IgD-negative memory B cell (primary cell): ENCODE measurements around the gene AP2M1. TPM values are rescaled to one million over a fixed set of nuclear protein-coding genes. Genes with fewer than 3 reads are reported as not detected.

Experiments
- H3K27ac Mint-ChIP-seq, 3 donors: one replicate each; pipeline ENCODE4 v1.8.0; 2020 to 2022; ENCODE audit warnings: mild to moderate bottlenecking in 3 of 3, mixed read lengths in 3 of 3, moderate library complexity in 1 of 3
- H3K27me3 Mint-ChIP-seq: one replicate; pipeline ENCODE4 v1.8.0; 2021; ENCODE audit warnings: mixed read lengths
- H3K36me3 Mint-ChIP-seq: one replicate; pipeline ENCODE4 v1.8.0; 2020; ENCODE audit warnings: mild to moderate bottlenecking, mixed read lengths
- H3K4me1 Mint-ChIP-seq, 3 donors: one replicate each; pipeline ENCODE4 v1.8.0; 2020 to 2022; ENCODE audit warnings: mixed read lengths in 3 of 3, mild to moderate bottlenecking in 1 of 3
- H3K4me3 Mint-ChIP-seq, 4 donors: one replicate each; pipeline ENCODE4 v1.8.0; 2020 to 2022; ENCODE audit warnings: mild to moderate bottlenecking in 4 of 4, mixed read lengths in 4 of 4, moderate library complexity in 3 of 4
- H3K9me3 Mint-ChIP-seq, 3 donors: one replicate each; pipeline ENCODE4 v1.8.0; 2020 to 2021; ENCODE audit warnings: mixed read lengths in 3 of 3, mild to moderate bottlenecking in 1 of 3
- polyA plus RNA-seq: library from polyadenylated mRNA; unstranded; fragments of 300-500 nt; fragmentation: Illumina TruSeq; gene quantifications from one replicate; pipeline ENCODE4 v1.2.3, GENCODE V29; 2021

The AP2M1 gene
- polyA plus RNA-seq, 1 donor from 2014 or later = 249 TPM

- no peak overlapping the region for H3K4me3 Mint-ChIP-seq
- H3K36me3 Mint-ChIP-seq = peaks cover 9% of the 10 kb centered on the region
- H3K27ac Mint-ChIP-seq = no peak overlapping the region
Observed at GRCh38 chr3:184181596-184181995, 6.9 kb downstream of the AP2M1 start.

GRCh38 chr3:184183679-184184078, 9.0 kb downstream of the AP2M1 start:
- no peaks in the 10 kb centered on the region for H3K9me3 Mint-ChIP-seq
- H3K36me3 Mint-ChIP-seq = peaks cover 9% of the 10 kb centered on the region
- peak overlapping the region in 1 of 3 donors; percentile 32 for H3K27ac Mint-ChIP-seq
- H3K27me3 Mint-ChIP-seq = no peaks in the 10 kb centered on the region
- H3K4me3 Mint-ChIP-seq = peak overlapping the region in 1 of 4 donors; percentile 78
- H3K4me1 Mint-ChIP-seq = peaks cover 9 to 27% (median 25%) of the 10 kb centered on the region in 3 donors

More at GRCh38 chr3:184181596-184181995, 6.9 kb downstream of the AP2M1 start:
- Mint-ChIP-seq H3K4me1 (peaks cover 12 to 16% (median 15%) of the 10 kb centered on the region in 3 donors), H3K9me3 (no peaks in the 10 kb centered on the region), H3K27me3 (no peaks in the 10 kb centered on the region)

GRCh38 chr3:184184546-184185230, 10.0 kb downstream of the AP2M1 start:
- peaks cover 11 to 27% (median 25%) of the 10 kb centered on the region in 3 donors for H3K4me1 Mint-ChIP-seq
- H3K9me3 Mint-ChIP-seq = no peaks in the 10 kb centered on the region
- peak overlapping the region; percentile 98 to 99 (median 98) for H3K4me3 Mint-ChIP-seq
- H3K27ac Mint-ChIP-seq = peak overlapping the region; percentile 82 to 94 (median 90)
- H3K27me3 Mint-ChIP-seq = no peaks in the 10 kb centered on the region
- peaks cover 8% of the 10 kb centered on the region for H3K36me3 Mint-ChIP-seq

GRCh38 chr3:184185461-184186183, 11.0 kb downstream of the AP2M1 start:
- peaks cover 10% of the 10 kb centered on the region for H3K36me3 Mint-ChIP-seq
- H3K27ac Mint-ChIP-seq = peak overlapping the region; percentile 82 to 94 (median 90)
- no peaks in the 10 kb centered on the region for H3K27me3 Mint-ChIP-seq
- H3K4me3 Mint-ChIP-seq = peak overlapping the region; percentile 98 to 99 (median 98)
- no peaks in the 10 kb centered on the region for H3K9me3 Mint-ChIP-seq
- peaks cover 11 to 33% (median 25%) of the 10 kb centered on the region in 3 donors for H3K4me1 Mint-ChIP-seq

GRCh38 chr3:184186184-184186901, 11.7 kb downstream of the AP2M1 start, which contains the start of gene ABCF3:
ABCF3 (plus strand) TSS chr3:184186199; CDS start chr3:184186208, 9 bp downstream.
- Mint-ChIP-seq H3K36me3 (peaks cover 8% of the 10 kb centered on the region), H3K4me1 (peaks cover 11 to 33% (median 25%) of the 10 kb centered on the region in 3 donors)

GRCh38 chr3:184186902-184187207, 12.2 kb downstream of the AP2M1 start:
- Mint-ChIP-seq H3K27ac (peak overlapping the region in 2 of 3 donors; percentile 57 to 90), H3K9me3 (no peaks in the 10 kb centered on the region), H3K4me1 (peaks cover 11 to 33% (median 25%) of the 10 kb centered on the region in 3 donors), H3K36me3 (peaks cover 8% of the 10 kb centered on the region), H3K4me3 (peak overlapping the region; percentile 98 to 99 (median 98)), H3K27me3 (no peaks in the 10 kb centered on the region)

More at GRCh38 chr3:184186184-184186901, 11.7 kb downstream of the AP2M1 start, which contains the start of gene ABCF3:
- Mint-ChIP-seq H3K27me3 (no peaks in the 10 kb centered on the region), H3K27ac (peak within 1 kb of the TSS; percentile 82 to 94 (median 90)), H3K4me3 (peak within 1 kb of the TSS; percentile 98 to 99 (median 98)), H3K9me3 (no peaks in the 10 kb centered on the region)

GRCh38 chr3:184188080-184188479, 13.4 kb downstream of the AP2M1 start:
- no peaks in the 10 kb centered on the region for H3K9me3 Mint-ChIP-seq
- H3K4me1 Mint-ChIP-seq = peaks cover 8 to 33% (median 25%) of the 10 kb centered on the region in 3 donors
- H3K27ac Mint-ChIP-seq = peak overlapping the region in 1 of 3 donors; percentile 90
- H3K27me3 Mint-ChIP-seq = no peaks in the 10 kb centered on the region
- peaks cover 5% of the 10 kb centered on the region for H3K36me3 Mint-ChIP-seq
- peak overlapping the region in 3 of 4 donors; percentile 17 to 98 (median 29) for H3K4me3 Mint-ChIP-seq

GRCh38 chr3:184189421-184189820, 14.8 kb downstream of the AP2M1 start:
- peaks cover 3% of the 10 kb centered on the region for H3K36me3 Mint-ChIP-seq
- H3K4me3 Mint-ChIP-seq = peak overlapping the region in 3 of 4 donors; percentile 28 to 70 (median 32)
- peaks cover 8 to 28% (median 25%) of the 10 kb centered on the region in 3 donors for H3K4me1 Mint-ChIP-seq
- H3K27ac Mint-ChIP-seq = peak overlapping the region in 1 of 3 donors; percentile 50
- no peaks in the 10 kb centered on the region for H3K9me3 Mint-ChIP-seq
- no peaks in the 10 kb centered on the region for H3K27me3 Mint-ChIP-seq

- Mint-ChIP-seq H3K27ac (no peak overlapping the region), H3K27me3 (no peaks in the 10 kb centered on the region), H3K9me3 (no peaks in the 10 kb centered on the region), H3K4me3 (no peak overlapping the region), H3K4me1 (peaks cover 3 to 8% (median 4%) of the 10 kb centered on the region in 3 donors), H3K36me3 (peaks cover 3% of the 10 kb centered on the region)
Observed at GRCh38 chr3:184192889-184193288, 18.2 kb downstream of the AP2M1 start.

- peaks cover 3% of the 10 kb centered on the region for H3K36me3 Mint-ChIP-seq
- H3K27ac Mint-ChIP-seq = peak overlapping the region in 2 of 3 donors; percentile 4 to 16
- peak overlapping the region in 1 of 4 donors; percentile 56 for H3K4me3 Mint-ChIP-seq
- H3K9me3 Mint-ChIP-seq = no peaks in the 10 kb centered on the region
- peaks cover 0 to 6% (median 0%) of the 10 kb centered on the region in 3 donors for H3K4me1 Mint-ChIP-seq
- H3K27me3 Mint-ChIP-seq = no peaks in the 10 kb centered on the region
Observed at GRCh38 chr3:184193991-184194539, 19.4 kb downstream of the AP2M1 start.

GRCh38 chr3:184196536-184196935, 21.9 kb downstream of the AP2M1 start:
- Mint-ChIP-seq H3K4me3 (no peak overlapping the region), H3K9me3 (no peaks in the 10 kb centered on the region), H3K36me3 (no peaks in the 10 kb centered on the region), H3K27me3 (no peaks in the 10 kb centered on the region), H3K4me1 (no peaks in the 10 kb centered on the region), H3K27ac (no peak overlapping the region)

GRCh38 chr3:184198509-184198908, 23.9 kb downstream of the AP2M1 start:
- Mint-ChIP-seq H3K4me1 (no peaks in the 10 kb centered on the region), H3K27me3 (no peaks in the 10 kb centered on the region), H3K27ac (no peak overlapping the region)

GRCh38 chr3:184200825-184201224, 26.2 kb downstream of the AP2M1 start:
- Mint-ChIP-seq H3K9me3 (no peaks in the 10 kb centered on the region), H3K4me3 (no peak overlapping the region), H3K4me1 (no peaks in the 10 kb centered on the region), H3K27ac (no peak overlapping the region), H3K36me3 (no peaks in the 10 kb centered on the region), H3K27me3 (peaks cover 6% of the 10 kb centered on the region)

More at GRCh38 chr3:184198509-184198908, 23.9 kb downstream of the AP2M1 start:
- Mint-ChIP-seq H3K4me3 (no peak overlapping the region), H3K36me3 (no peaks in the 10 kb centered on the region), H3K9me3 (no peaks in the 10 kb centered on the region)

GRCh38 chr3:184203526-184203925, 28.9 kb downstream of the AP2M1 start:
- H3K4me1 Mint-ChIP-seq = no peaks in the 10 kb centered on the region
- H3K9me3 Mint-ChIP-seq = peaks cover 0 to 3% (median 0%) of the 10 kb centered on the region in 3 donors
- H3K4me3 Mint-ChIP-seq = no peak overlapping the region
- no peak overlapping the region for H3K27ac Mint-ChIP-seq
- H3K27me3 Mint-ChIP-seq = peaks cover 23% of the 10 kb centered on the region
- no peaks in the 10 kb centered on the region for H3K36me3 Mint-ChIP-seq
